ENCODE measurements around the gene KRT82. TPM values are rescaled to one million over a fixed set of nuclear protein-coding genes. Genes with fewer than 3 reads are reported as not detected.

Gene KRT82
- total RNA-seq, 2 donors from 2014 or later, result not detected

DNA sequence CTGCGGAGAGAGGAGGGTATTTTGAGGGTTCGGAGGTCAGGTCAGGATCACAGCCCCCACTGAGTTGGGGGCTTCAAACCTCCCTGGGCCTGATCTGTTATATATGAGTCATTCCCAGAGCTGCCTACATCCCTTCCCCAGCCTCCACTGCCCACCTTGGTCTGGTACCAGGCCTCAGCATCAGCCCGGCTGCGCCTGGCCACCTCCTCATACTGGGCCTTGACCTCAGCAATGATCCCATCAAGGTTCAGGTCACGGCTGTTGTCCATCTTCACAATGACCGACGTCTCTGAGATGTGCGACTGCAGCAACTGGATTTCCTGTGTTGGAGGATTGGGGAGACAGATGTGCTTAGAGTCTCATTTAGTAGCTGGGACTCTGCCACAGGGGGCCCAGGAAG lies 24.9 kb downstream of the KRT82 start:
- TF ChIP-seq, protein P1, sequence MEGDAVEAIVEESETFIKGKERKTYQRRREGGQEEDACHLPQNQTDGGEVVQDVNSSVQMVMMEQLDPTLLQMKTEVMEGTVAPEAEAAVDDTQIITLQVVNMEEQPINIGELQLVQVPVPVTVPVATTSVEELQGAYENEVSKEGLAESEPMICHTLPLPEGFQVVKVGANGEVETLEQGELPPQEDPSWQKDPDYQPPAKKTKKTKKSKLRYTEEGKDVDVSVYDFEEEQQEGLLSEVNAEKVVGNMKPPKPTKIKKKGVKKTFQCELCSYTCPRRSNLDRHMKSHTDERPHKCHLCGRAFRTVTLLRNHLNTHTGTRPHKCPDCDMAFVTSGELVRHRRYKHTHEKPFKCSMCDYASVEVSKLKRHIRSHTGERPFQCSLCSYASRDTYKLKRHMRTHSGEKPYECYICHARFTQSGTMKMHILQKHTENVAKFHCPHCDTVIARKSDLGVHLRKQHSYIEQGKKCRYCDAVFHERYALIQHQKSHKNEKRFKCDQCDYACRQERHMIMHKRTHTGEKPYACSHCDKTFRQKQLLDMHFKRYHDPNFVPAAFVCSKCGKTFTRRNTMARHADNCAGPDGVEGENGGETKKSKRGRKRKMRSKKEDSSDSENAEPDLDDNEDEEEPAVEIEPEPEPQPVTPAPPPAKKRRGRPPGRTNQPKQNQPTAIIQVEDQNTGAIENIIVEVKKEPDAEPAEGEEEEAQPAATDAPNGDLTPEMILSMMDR (conservative IDR thresholded peaks at IDR 0.05), result no peak
- Histone ChIP-seq H3K27me3 (ENCODE audit: control insufficient read depth, insufficient read depth, low read length, poor library complexity, severe bottlenecking) (peaks cover 20% of the 10 kb centered on the region), H3K9me3 (ENCODE audit: control insufficient read depth, low read length) (no peaks in the 10 kb centered on the region), H3K4me1 (ENCODE audit: control insufficient read depth, insufficient read depth, low read length) (no peaks in the 10 kb centered on the region), H3K4me3 (ENCODE audit: low read length) (no peak overlapping the region), H3K9ac (ENCODE audit: extremely low read depth, low read length, poor library complexity, severe bottlenecking) (no peak overlapping the region), H3K27ac (ENCODE audit: low read depth, low read length) (no peak overlapping the region), H3K36me3 (ENCODE audit: control insufficient read depth, insufficient read depth, low read length) (no peaks in the 10 kb centered on the region)
- H3K27ac Mint-ChIP-seq, result no peak overlapping the region
- peaks cover 11% of the 10 kb centered on the region for H3K27me3 Mint-ChIP-seq (ENCODE audit: insufficient read depth)
- H3K36me3 Mint-ChIP-seq (ENCODE audit: low read depth), result no peaks in the 10 kb centered on the region
- no peaks in the 10 kb centered on the region for H3K9me3 Mint-ChIP-seq
- WGBS, 2 experiments (ENCODE audit: insufficient coverage in 1 of 2, insufficient read length in 1 of 2), result 91 to 92% methylated on average over 7 to 8 of the region's 8 CpGs
- no peaks in the 10 kb centered on the region for H3K4me1 Mint-ChIP-seq
- H3K4me3 Mint-ChIP-seq, result no peak overlapping the region
- no peak for DNase-seq

DNA sequence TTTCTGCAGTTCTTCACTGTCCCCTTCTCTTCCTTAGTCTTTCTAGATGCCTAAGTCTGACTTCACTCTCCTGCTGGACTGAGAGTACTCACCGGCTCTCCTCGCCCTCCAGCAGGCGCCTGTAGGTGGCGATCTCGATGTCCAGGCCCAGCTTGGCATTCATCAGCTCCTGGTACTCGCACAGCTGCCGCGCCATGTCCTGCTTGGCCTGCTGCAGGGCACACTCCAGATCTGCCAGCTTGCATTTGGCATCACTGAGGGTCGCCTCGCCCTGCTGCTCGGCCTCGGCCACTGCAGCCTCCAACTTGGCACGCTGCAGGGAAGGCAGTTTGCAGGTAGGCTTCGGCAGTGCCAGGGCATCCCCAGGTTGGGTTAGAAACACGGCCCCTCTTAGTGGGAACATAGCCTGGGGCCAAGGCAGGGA lies 25.9 kb downstream of the KRT82 start:
- Histone ChIP-seq H3K9me3 (ENCODE audit: control insufficient read depth, low read length) (no peaks in the 10 kb centered on the region), H3K4me3 (ENCODE audit: low read length) (no peak overlapping the region), H3K9ac (ENCODE audit: extremely low read depth, low read length, poor library complexity, severe bottlenecking) (no peak overlapping the region), H3K4me1 (ENCODE audit: control insufficient read depth, insufficient read depth, low read length) (no peaks in the 10 kb centered on the region), H3K36me3 (ENCODE audit: control insufficient read depth, insufficient read depth, low read length) (no peaks in the 10 kb centered on the region), H3K27me3 (ENCODE audit: control insufficient read depth, insufficient read depth, low read length, poor library complexity, severe bottlenecking) (peaks cover 27% of the 10 kb centered on the region), H3K27ac (ENCODE audit: low read depth, low read length) (no peak overlapping the region)
- TF ChIP-seq, protein P1 (conservative IDR thresholded peaks at IDR 0.05), result peak; percentile 72
- Mint-ChIP-seq H3K4me3 (no peak overlapping the region), H3K27ac (no peak overlapping the region), H3K36me3 (ENCODE audit: low read depth) (no peaks in the 10 kb centered on the region), H3K9me3 (no peaks in the 10 kb centered on the region), H3K27me3 (ENCODE audit: insufficient read depth) (peaks cover 12% of the 10 kb centered on the region), H3K4me1 (no peaks in the 10 kb centered on the region)
- DNase-seq, result peak; percentile 91
- 52 to 61% methylated on average over 10 to 15 of the region's 15 CpGs for whole genome bisulfite sequencing, 2 experiments (ENCODE audit: insufficient coverage in 1 of 2, insufficient read length in 1 of 2)

DNA sequence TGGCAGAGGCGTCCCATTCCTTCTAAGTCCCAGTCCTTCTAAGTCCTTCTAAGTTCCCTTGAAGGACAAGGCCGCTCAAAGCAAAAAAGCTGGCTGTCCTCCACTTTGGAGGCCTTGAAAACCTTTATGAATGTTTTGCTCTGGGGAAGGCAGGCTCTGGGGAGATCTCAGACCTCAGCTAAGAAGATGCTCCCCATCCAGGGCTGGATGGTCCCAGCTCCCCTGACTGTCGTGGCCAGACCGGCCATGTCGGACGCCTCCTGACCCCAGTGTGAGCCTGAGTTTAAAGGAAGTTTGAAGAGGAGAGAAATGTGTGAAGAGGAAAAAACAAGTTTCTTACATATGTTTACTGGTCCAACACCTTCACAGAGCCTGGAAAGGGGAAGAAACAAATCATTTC lies 26.6 kb downstream of the KRT82 start:
- H3K9ac ChIP-seq (ENCODE audit: extremely low read depth, low read length, poor library complexity, severe bottlenecking), result no peak overlapping the region
- H3K36me3 ChIP-seq (ENCODE audit: control insufficient read depth, insufficient read depth, low read length), result no peaks in the 10 kb centered on the region
- no peak for DNase-seq
- H3K27me3 ChIP-seq (ENCODE audit: control insufficient read depth, insufficient read depth, low read length, poor library complexity, severe bottlenecking), result peaks cover 27% of the 10 kb centered on the region
- peaks cover 12% of the 10 kb centered on the region for H3K27me3 Mint-ChIP-seq (ENCODE audit: insufficient read depth)
- no peak overlapping the region for H3K27ac ChIP-seq (ENCODE audit: low read depth, low read length)
- H3K4me1 ChIP-seq (ENCODE audit: control insufficient read depth, insufficient read depth, low read length), result no peaks in the 10 kb centered on the region
- H3K9me3 ChIP-seq (ENCODE audit: control insufficient read depth, low read length), result no peaks in the 10 kb centered on the region
- no peaks in the 10 kb centered on the region for H3K9me3 Mint-ChIP-seq
- H3K4me3 Mint-ChIP-seq, result no peak overlapping the region
- no peak overlapping the region for H3K27ac Mint-ChIP-seq
- H3K4me3 ChIP-seq (ENCODE audit: low read length), result no peak overlapping the region
- no peaks in the 10 kb centered on the region for H3K4me1 Mint-ChIP-seq
- TF ChIP-seq, protein P1 (conservative IDR thresholded peaks at IDR 0.05), result no peak
- 87 to 93% methylated on average over 6 of the region's 6 CpGs for WGBS, 2 experiments (ENCODE audit: insufficient coverage in 1 of 2, insufficient read length in 1 of 2)
- no peaks in the 10 kb centered on the region for H3K36me3 Mint-ChIP-seq (ENCODE audit: low read depth)

Measured in endodermal cell (in vitro differentiated cells).